Parathyroid adenoma (tissue), 2 donors: ENCODE measurements around the gene EHMT2.
A peak's percentile ranks its signal among the peaks of the same experiment; 100 is the strongest.
"Not testable (repeated sequence)": the region's sequence is repeated elsewhere in the genome, so short reads cannot be mapped to it uniquely, and the experiment has no call there.

Source experiments
- H2AFZ ChIP-seq: fragments of 300-600 bp; sonication (generic); one replicate; pipeline ENCODE4 v1.7.0; 2017; ENCODE audit warnings: antibody characterized with exemption, mild to moderate bottlenecking
- H3K27ac ChIP-seq: fragments of 300-600 bp; sonication (generic); one replicate; pipeline ENCODE4 v1.7.0; 2017
- H3K27me3 ChIP-seq: fragments of 300-600 bp; sonication (generic); one replicate; pipeline ENCODE4 v1.7.0; 2017; ENCODE audit warnings: low read length; ENCODE audit not compliant: control insufficient read depth, insufficient read depth
- H3K36me3 ChIP-seq: fragments of 300-600 bp; sonication (generic); one replicate; pipeline ENCODE4 v1.7.0; 2017; ENCODE audit warnings: low read length; ENCODE audit not compliant: control insufficient read depth, insufficient read depth
- H3K4me1 ChIP-seq: fragments of 300-600 bp; sonication (generic); one replicate; pipeline ENCODE4 v1.7.0; 2017; ENCODE audit warnings: control low read depth
- H3K4me2 ChIP-seq: fragments of 300-600 bp; sonication (generic); one replicate; pipeline ENCODE4 v1.7.0; 2017; ENCODE audit warnings: low read length
- H3K4me3 ChIP-seq: fragments of 300-600 bp; sonication (generic); one replicate; pipeline ENCODE4 v1.7.0; 2017; ENCODE audit warnings: low read depth, low read length
- H3K79me2 ChIP-seq: fragments of 300-600 bp; sonication (generic); one replicate; pipeline ENCODE4 v1.7.0; 2017; ENCODE audit warnings: control low read depth
- H3K9ac ChIP-seq: fragments of 300-600 bp; sonication (generic); one replicate; pipeline ENCODE4 v1.7.0; 2017; ENCODE audit warnings: mild to moderate bottlenecking
- H3K9me3 ChIP-seq: fragments of 300-600 bp; sonication (generic); one replicate; pipeline ENCODE4 v1.7.0; 2017; ENCODE audit warnings: low read length; ENCODE audit not compliant: control insufficient read depth
- TF ChIP-seq, protein P1 (sequence below): fragments of 300-600 bp; sonication (generic); IDR thresholded peaks from one replicate; pipeline ENCODE4 v1.7.0; 2017; ENCODE audit warnings: antibody characterized with exemption, mild to moderate bottlenecking
- donor health status: primary hyperparathyroidism.

The EHMT2 gene

DNA sequence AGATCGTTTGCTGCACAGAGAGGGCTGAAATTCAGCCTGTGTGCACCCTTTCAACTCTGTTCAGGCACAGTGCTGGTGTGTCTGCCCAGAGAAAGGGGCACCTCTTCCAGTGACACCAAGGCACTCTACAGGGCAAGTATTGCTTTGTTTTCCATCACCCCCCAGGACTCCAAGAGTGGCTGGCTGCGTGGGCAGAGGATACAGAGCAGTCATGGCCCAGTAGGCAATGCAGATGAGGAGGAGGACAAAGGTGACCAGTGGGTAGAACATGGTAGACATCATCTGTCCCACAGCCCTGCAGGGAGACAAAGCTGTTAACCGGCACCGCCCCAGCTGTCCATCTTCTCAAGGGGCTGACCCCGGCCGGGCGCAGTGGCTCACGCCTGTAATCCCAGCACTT, 28.2 kb downstream of the EHMT2 start:
- Histone ChIP-seq H3K9ac (no peak overlapping the region), H3K36me3 (no peaks in the 10 kb centered on the region), H3K9me3 (no peaks in the 10 kb centered on the region), H3K4me1 (peaks cover 12% of the 10 kb centered on the region), H2AFZ (no peak overlapping the region), H3K4me3 (no peak overlapping the region), H3K27ac (no peak overlapping the region), H3K27me3 (no peaks in the 10 kb centered on the region), H3K79me2 (no peaks in the 10 kb centered on the region), H3K4me2 (no peak overlapping the region)
- TF ChIP-seq, protein P1, sequence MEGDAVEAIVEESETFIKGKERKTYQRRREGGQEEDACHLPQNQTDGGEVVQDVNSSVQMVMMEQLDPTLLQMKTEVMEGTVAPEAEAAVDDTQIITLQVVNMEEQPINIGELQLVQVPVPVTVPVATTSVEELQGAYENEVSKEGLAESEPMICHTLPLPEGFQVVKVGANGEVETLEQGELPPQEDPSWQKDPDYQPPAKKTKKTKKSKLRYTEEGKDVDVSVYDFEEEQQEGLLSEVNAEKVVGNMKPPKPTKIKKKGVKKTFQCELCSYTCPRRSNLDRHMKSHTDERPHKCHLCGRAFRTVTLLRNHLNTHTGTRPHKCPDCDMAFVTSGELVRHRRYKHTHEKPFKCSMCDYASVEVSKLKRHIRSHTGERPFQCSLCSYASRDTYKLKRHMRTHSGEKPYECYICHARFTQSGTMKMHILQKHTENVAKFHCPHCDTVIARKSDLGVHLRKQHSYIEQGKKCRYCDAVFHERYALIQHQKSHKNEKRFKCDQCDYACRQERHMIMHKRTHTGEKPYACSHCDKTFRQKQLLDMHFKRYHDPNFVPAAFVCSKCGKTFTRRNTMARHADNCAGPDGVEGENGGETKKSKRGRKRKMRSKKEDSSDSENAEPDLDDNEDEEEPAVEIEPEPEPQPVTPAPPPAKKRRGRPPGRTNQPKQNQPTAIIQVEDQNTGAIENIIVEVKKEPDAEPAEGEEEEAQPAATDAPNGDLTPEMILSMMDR = no peak

DNA sequence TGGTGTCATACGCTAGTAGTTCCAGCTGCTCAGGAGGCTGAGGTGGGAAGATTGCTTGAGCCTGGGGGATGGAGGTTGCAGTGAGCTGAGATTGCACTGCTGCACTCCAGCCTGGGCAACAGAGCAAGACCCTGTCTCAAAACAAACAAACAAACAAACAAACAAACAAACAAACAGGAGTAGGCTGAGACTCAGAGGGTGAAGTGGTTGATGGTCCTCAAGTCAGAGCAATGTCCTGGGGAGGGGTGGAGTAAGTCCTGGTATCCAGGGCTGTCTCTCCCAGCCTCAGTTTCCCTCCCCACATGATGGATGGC, 28.9 kb downstream of the EHMT2 start:
- not testable (repeated sequence) for H3K9me3 ChIP-seq, H3K4me3 ChIP-seq, H3K27me3 ChIP-seq, H3K36me3 ChIP-seq, H3K4me2 ChIP-seq, H3K9ac ChIP-seq, H3K27ac ChIP-seq, H3K79me2 ChIP-seq, H2AFZ ChIP-seq
- peaks cover 14% of the 10 kb centered on the region for H3K4me1 ChIP-seq

DNA sequence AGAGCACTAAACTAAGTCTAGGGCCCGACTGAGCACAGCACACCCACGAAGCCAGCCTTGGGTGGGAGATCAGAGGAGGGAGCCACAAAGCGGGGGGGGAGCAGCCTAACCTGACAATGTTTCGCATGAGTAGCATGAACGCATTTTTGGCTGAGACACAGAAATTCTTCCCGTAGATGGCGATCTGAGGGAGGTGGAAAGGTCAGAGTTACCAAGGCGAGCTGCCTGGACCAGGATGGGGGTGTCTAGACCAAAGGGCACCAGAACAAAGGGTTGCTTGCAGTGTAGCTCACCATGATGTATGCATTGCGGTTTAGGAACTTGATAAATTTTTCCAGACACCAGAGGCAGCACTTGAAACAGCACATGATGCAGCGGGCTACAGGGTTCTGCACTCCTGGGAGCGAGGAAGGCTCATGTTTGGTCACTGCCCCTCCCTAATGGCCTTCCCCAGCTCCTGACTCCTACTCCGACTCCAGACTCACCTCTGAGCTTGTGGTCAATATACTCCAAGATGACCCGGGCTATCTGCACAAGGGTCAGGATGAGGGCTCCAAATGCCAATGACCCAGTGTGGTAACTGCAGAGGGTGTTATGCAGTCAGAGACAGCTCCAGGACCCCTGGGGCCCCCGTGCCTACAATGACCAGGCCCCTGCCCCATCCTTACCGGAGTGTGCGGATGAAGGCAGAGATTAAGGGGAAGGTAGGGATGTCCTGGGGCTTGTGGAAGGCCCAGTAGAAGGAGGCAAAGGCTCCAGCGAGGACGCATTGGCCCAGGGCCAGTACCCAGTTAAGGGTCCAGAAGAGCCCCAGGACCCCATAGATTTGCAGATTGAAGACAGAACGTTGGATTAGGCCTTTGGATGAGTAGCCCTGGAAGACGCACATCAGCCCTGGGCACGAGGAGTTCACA, 32.0 kb downstream of the EHMT2 start:
- Histone ChIP-seq H3K79me2 (peaks cover 2% of the 10 kb centered on the region), H3K36me3 (no peaks in the 10 kb centered on the region), H3K27me3 (no peaks in the 10 kb centered on the region), H3K9me3 (no peaks in the 10 kb centered on the region), H3K4me2 (no peak overlapping the region), H2AFZ (peak overlapping the region; percentile 56), H3K4me1 (peaks cover 20% of the 10 kb centered on the region), H3K4me3 (no peak overlapping the region), H3K27ac (no peak overlapping the region), H3K9ac (no peak overlapping the region)
- TF ChIP-seq, protein P1 = no peak

DNA sequence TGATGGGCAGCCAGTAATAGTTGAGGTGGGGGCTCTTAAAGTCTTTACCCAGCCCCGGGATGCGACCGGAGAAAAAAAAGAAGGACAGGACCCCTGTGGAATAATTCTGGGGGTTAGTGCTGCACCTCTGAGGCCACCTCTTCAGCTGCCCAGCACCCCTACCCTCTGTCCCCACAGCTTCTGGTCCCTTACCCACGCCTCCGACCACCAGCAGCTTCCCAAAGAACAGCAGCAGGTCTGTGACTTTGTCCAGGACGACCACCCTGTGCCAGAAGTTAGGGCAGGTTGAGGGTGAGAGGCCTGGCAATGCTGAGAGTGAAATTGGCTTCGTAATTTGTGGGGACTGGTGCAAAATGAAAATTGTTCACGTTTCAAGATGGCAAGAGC, 32.7 kb downstream of the EHMT2 start:
- Histone ChIP-seq H3K27me3 (no peaks in the 10 kb centered on the region), H2AFZ (peak overlapping the region; percentile 56), H3K9me3 (no peaks in the 10 kb centered on the region), H3K27ac (no peak overlapping the region), H3K4me1 (peaks cover 20% of the 10 kb centered on the region), H3K9ac (no peak overlapping the region), H3K4me3 (no peak overlapping the region), H3K79me2 (peaks cover 2% of the 10 kb centered on the region), H3K36me3 (no peaks in the 10 kb centered on the region), H3K4me2 (peak overlapping the region; percentile 23)
- TF ChIP-seq, protein P1 = no peak

DNA sequence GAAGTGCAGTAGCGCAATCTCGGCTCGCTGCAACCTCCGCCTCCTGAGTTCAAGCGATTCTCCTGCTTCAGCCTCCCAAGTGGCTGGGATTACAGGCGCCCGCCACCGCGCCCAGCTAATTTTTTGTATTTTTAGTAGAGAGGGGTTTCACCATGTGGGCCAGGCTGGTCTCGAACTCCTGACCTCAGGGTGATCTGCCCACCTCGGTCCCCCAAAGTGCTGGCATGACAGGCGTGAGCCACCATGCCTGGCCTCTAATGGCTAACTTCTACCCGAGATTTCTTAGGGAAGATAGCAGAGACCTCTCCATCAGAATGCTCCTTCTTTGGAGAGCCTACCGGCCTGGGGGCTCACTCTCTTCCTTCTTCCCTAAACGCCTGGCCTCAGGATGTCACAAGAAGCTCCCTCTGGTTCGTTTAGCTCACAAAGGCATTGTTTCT, 33.4 kb downstream of the EHMT2 start:
- Histone ChIP-seq H3K4me2 (peak overlapping the region; percentile 55), H3K4me1 (peaks cover 20% of the 10 kb centered on the region), H3K4me3 (peak overlapping the region; percentile 89), H3K27ac (peak overlapping the region; percentile 46), H2AFZ (peak overlapping the region; percentile 61)
- not testable (repeated sequence) for H3K79me2 ChIP-seq, H3K9me3 ChIP-seq, H3K9ac ChIP-seq, H3K36me3 ChIP-seq, H3K27me3 ChIP-seq
